Natural killer cell (primary cell): ENCODE measurements around the gene SHROOM2. TPM values are rescaled to one million over a fixed set of nuclear protein-coding genes. Genes with fewer than 3 reads are reported as not detected.

Experiments
- ATAC-seq, 3 donors: fragments of 150-1000 bp in 2 of 3; fragments of 200-7000 bp in 1 of 3; cut with Tn5 transposase; 1 replicate in 1 of 3; 2 replicates in 2 of 3; pipeline ENCODE4 v1.10.0; 2021; ENCODE audit warnings: mild to moderate bottlenecking in 2 of 3, moderate library complexity in 2 of 3
- DNase-seq, 2 donors: peaks; one replicate each; pipeline versions ENCODE4 v3.0.0 to v3.0.0-alpha.2; 2013 to 2021; ENCODE audit warnings: mixed read lengths in 1 of 2
- H3K27ac ChIP-seq: one replicate; pipeline ENCODE4 v1.5.1; 2013; ENCODE audit warnings: mild to moderate bottlenecking, low read length
- H3K27me3 ChIP-seq: one replicate; pipeline ENCODE4 v1.6.1; 2013; ENCODE audit warnings: low read length; ENCODE audit not compliant: control insufficient read depth, insufficient read depth
- H3K36me3 ChIP-seq: one replicate; pipeline ENCODE4 v1.6.1; 2013; ENCODE audit warnings: low read length; ENCODE audit not compliant: control insufficient read depth, insufficient read depth
- H3K4me1 ChIP-seq: one replicate; pipeline ENCODE4 v1.6.1; 2013; ENCODE audit warnings: low read length; ENCODE audit not compliant: control insufficient read depth, insufficient read depth
- H3K4me3 ChIP-seq: one replicate; pipeline ENCODE4 v1.5.1; 2013; ENCODE audit warnings: low read length
- H3K9me3 ChIP-seq: one replicate; pipeline ENCODE4 v1.6.1; 2013; ENCODE audit warnings: low read length; ENCODE audit not compliant: control insufficient read depth, insufficient read depth
- H3K27ac Mint-ChIP-seq, 2 donors: one replicate each; pipeline ENCODE4 v1.8.0; 2022; ENCODE audit warnings: mild to moderate bottlenecking in 2 of 2, mixed read lengths in 2 of 2, moderate library complexity in 1 of 2
- H3K27me3 Mint-ChIP-seq, 2 donors: one replicate each; pipeline ENCODE4 v1.8.0; 2022; ENCODE audit warnings: low read depth in 2 of 2, mixed read lengths in 2 of 2
- H3K36me3 Mint-ChIP-seq: one replicate; pipeline ENCODE4 v1.8.0; 2022; ENCODE audit warnings: mixed read lengths
- H3K4me1 Mint-ChIP-seq, 2 donors: one replicate each; pipeline ENCODE4 v1.8.0; 2022; ENCODE audit warnings: mixed read lengths in 2 of 2
- H3K4me3 Mint-ChIP-seq: one replicate; pipeline ENCODE4 v1.8.0; 2022; ENCODE audit warnings: mild to moderate bottlenecking, moderate library complexity, mixed read lengths
- H3K9me3 Mint-ChIP-seq, 2 donors: one replicate each; pipeline ENCODE4 v1.8.0; 2022; ENCODE audit warnings: mixed read lengths in 2 of 2
- WGBS: methylation state at CpG from one replicate; pipeline ENCODE4 v1.1.7; 2013; ENCODE audit warnings: missing lambda C conversion rate; ENCODE audit not compliant: insufficient coverage; 5-methylcytosine and 5-hydroxymethylcytosine counted together
- intact Hi-C: fragments of 100-400 bp; cut with micrococcal nuclease; formaldehyde crosslinking; loops from one replicate; pipeline ENCODE4 v1.14.2; 2022
- total RNA-seq, 4 donors: library from RNA; stranded (reverse); fragments of 120-200 nt in 1 of 4; gene quantifications; one replicate each; pipeline versions ENCODE4 v1.2.3 to v1.2.4, GENCODE V29; 2013 to 2022
- TF ChIP-seq, protein P1 (sequence below): fragments of 200-600 bp; IDR thresholded peaks from one replicate; pipeline ENCODE4 v1.8.0; 2022; ENCODE audit warnings: antibody characterized with exemption

Gene SHROOM2
- total RNA-seq, 3 donors from 2014 or later (not counting 1 experiment from before 2014, with no cell fraction given) = not detected

DNA sequence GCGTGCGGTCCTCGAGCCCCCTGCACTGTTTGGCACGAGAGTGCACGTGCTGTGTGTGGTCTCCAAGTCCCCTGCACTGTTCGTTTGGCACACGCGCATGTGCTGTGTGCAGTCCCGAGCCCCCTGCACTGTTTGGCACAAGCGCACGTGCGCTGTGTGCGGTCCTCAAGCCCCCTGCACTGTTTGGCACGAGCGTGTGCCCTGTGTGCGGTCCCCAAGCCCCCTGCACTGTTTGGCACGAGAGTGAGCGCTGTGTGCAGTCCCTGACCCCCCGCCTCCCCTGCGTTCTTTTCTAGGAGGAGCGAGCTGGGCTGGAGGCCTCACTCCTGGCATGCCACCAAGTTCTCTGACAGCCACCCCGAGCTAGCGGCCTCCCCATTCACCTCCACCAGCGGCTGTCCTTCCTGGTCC, 104.5 kb downstream of the SHROOM2 start:
- Mint-ChIP-seq H3K4me3 (no peak overlapping the region), H3K4me1 (no peaks in the 10 kb centered on the region), H3K9me3 (no peaks in the 10 kb centered on the region), H3K36me3 (no peaks in the 10 kb centered on the region), H3K27ac (no peak overlapping the region), H3K27me3 (peaks cover 9 to 14% of the 10 kb centered on the region in 2 donors)
- Histone ChIP-seq H3K27me3 (no peaks in the 10 kb centered on the region), H3K36me3 (no peaks in the 10 kb centered on the region), H3K9me3 (no peaks in the 10 kb centered on the region), H3K4me3 (no peak overlapping the region), H3K27ac (no peak overlapping the region), H3K4me1 (no peaks in the 10 kb centered on the region)
- TF ChIP-seq, protein P1, sequence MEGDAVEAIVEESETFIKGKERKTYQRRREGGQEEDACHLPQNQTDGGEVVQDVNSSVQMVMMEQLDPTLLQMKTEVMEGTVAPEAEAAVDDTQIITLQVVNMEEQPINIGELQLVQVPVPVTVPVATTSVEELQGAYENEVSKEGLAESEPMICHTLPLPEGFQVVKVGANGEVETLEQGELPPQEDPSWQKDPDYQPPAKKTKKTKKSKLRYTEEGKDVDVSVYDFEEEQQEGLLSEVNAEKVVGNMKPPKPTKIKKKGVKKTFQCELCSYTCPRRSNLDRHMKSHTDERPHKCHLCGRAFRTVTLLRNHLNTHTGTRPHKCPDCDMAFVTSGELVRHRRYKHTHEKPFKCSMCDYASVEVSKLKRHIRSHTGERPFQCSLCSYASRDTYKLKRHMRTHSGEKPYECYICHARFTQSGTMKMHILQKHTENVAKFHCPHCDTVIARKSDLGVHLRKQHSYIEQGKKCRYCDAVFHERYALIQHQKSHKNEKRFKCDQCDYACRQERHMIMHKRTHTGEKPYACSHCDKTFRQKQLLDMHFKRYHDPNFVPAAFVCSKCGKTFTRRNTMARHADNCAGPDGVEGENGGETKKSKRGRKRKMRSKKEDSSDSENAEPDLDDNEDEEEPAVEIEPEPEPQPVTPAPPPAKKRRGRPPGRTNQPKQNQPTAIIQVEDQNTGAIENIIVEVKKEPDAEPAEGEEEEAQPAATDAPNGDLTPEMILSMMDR = no peak
- no peak for DNase-seq
- intact Hi-C loops = no loop called here
- WGBS = 91% methylated on average over 24 of the region's 24 CpGs
- ATAC-seq = no peak

DNA sequence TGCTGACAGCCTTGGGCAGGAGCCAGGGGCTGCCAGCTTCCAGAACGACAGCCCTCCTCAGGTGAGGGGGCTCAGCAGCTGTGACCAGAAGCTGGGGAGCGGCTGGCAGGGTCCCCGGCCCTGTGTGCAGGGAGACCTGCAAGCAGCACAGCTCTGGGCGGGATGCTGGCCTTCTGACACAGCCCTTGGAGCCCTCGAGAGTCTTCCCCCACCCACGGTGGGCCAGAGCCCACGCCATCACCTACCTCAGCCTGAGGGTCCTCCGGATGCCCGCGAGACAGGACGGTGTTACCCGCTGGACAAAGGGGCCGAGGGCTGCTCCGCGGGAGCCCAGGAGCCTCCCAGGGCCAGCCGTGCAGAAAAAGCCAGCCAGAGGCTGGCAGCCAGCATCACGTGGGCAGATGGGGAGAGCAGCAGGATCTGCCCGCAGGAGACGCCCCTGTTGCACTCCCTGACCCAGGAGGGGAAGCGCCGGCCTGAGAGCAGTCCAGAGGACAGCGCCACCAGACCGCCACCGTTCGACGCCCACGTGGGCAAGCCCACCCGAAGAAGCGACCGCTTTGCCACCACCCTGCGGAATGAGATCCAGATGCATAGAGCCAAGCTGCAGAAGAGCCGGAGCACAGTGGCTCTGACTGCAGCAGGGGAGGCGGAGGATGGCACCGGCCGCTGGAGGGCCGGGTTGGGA, 109.1 kb downstream of the SHROOM2 start:
- H3K36me3 Mint-ChIP-seq = no peaks in the 10 kb centered on the region
- WGBS = 94% methylated on average over 36 of the region's 36 CpGs
- ATAC-seq (no peak), DNase-seq (no peak)
- TF ChIP-seq, protein P1 = no peak
- H3K4me3 Mint-ChIP-seq = no peak overlapping the region
- peaks cover 3 to 7% of the 10 kb centered on the region in 2 donors for H3K27me3 Mint-ChIP-seq
- intact Hi-C loops = no loop called here
- Histone ChIP-seq H3K27ac (no peak overlapping the region), H3K27me3 (no peaks in the 10 kb centered on the region), H3K4me1 (no peaks in the 10 kb centered on the region), H3K4me3 (no peak overlapping the region), H3K36me3 (no peaks in the 10 kb centered on the region), H3K9me3 (no peaks in the 10 kb centered on the region)
- H3K9me3 Mint-ChIP-seq = no peaks in the 10 kb centered on the region
- H3K4me1 Mint-ChIP-seq = no peaks in the 10 kb centered on the region
- no peak overlapping the region for H3K27ac Mint-ChIP-seq

DNA sequence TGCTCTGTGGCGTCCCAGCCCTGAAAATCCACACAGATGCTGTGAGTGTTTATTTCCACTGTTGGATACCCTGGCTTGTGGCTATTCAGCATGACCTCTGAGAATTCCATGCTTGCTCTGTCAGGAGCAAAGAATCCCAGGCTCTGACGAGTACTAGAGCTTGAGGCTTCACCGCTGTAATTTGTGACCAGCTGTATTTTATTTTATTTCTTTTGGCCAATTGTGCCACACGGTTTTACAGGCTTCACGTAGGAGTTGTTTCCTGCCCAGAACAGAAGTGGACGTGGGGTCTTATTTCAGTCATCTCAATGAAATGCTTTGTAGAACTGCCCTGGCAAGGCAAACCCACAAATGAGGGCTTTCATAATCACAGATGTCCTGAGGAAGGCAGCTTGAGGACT, 111.5 kb downstream of the SHROOM2 start:
- H3K27me3 ChIP-seq = no peaks in the 10 kb centered on the region
- WGBS = 72% methylated on average over 6 of the region's 6 CpGs
- peaks cover 3 to 11% of the 10 kb centered on the region in 2 donors for H3K27me3 Mint-ChIP-seq

More for the DNA sequence above, 111.5 kb downstream of the SHROOM2 start:
- H3K36me3 Mint-ChIP-seq = no peaks in the 10 kb centered on the region
- Histone ChIP-seq H3K9me3 (no peaks in the 10 kb centered on the region), H3K36me3 (no peaks in the 10 kb centered on the region), H3K4me1 (no peaks in the 10 kb centered on the region), H3K27ac (no peak overlapping the region), H3K4me3 (no peak overlapping the region)
- H3K27ac Mint-ChIP-seq = no peak overlapping the region
- DNase-seq = no peak
- H3K4me1 Mint-ChIP-seq = no peaks in the 10 kb centered on the region
- H3K4me3 Mint-ChIP-seq = no peak overlapping the region
- intact Hi-C loops = no loop called here
- TF ChIP-seq, protein P1 = no peak
- ATAC-seq = no peak
- H3K9me3 Mint-ChIP-seq = no peaks in the 10 kb centered on the region
